Bronchial epithelial cell (primary cell): ENCODE results near the gene CCDC107. TPM values are rescaled to one million over a fixed set of nuclear protein-coding genes. Genes with fewer than 3 reads are reported as not detected.

Source experiments
- DNase-seq: peaks from one replicate; pipeline ENCODE4 v3.0.0-alpha.2; 2010; ENCODE audit warnings: low read depth
- FAIRE-seq: peaks from 2 replicates; lab custom pipeline; 2011; peaks lifted over from hg19 to GRCh38; lab: Jason Lieb, UNC
- H3K27me3 ChIP-seq: 2 replicates; pipeline ENCODE4 v1.5.1; 2011; ENCODE audit warnings: low read length; ENCODE audit not compliant: control insufficient read depth, insufficient read depth
- H3K36me3 ChIP-seq: 2 replicates; pipeline ENCODE4 v1.5.1; 2011; ENCODE audit warnings: low read length; ENCODE audit not compliant: control insufficient read depth, insufficient read depth
- H3K4me3 ChIP-seq: 2 replicates; pipeline ENCODE4 v1.5.1; 2011; ENCODE audit warnings: mild to moderate bottlenecking, low read depth, low read length, control low read depth
- total RNA-seq: library from RNA; depleted of rRNA; stranded (reverse); fragments of >200 nt; gene quantifications from 2 replicates; pipeline ENCODE4 v1.2.1, GENCODE V29; 2014
- TF ChIP-seq, protein P1 (sequence below): IDR thresholded peaks from 2 replicates; pipeline ENCODE4 v1.5.1; 2011; ENCODE audit warnings: mild to moderate bottlenecking, moderate library complexity, low read length, control low read depth, inconsistent platforms; ENCODE audit not compliant: insufficient read depth, severe bottlenecking

Gene CCDC107
- total RNA-seq, 1 donor from 2014 or later = 13.7 TPM

DNA sequence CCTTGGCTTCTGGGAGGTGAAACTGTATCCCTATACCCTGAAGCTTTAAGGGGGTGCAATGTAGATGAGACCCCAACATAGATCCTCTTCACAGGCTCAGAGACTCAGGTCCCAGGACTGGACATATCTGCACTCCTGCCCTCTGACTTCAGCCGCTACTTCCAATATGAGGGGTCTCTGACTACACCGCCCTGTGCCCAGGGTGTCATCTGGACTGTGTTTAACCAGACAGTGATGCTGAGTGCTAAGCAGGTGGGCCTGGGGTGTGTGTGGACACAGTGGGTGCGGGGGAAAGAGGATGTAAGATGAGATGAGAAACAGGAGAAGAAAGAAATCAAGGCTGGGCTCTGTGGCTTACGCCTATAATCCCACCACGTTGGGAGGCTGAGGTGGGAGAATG, 21.0 kb downstream of the CCDC107 start:
- FAIRE-seq = no peak
- TF ChIP-seq, protein P1, sequence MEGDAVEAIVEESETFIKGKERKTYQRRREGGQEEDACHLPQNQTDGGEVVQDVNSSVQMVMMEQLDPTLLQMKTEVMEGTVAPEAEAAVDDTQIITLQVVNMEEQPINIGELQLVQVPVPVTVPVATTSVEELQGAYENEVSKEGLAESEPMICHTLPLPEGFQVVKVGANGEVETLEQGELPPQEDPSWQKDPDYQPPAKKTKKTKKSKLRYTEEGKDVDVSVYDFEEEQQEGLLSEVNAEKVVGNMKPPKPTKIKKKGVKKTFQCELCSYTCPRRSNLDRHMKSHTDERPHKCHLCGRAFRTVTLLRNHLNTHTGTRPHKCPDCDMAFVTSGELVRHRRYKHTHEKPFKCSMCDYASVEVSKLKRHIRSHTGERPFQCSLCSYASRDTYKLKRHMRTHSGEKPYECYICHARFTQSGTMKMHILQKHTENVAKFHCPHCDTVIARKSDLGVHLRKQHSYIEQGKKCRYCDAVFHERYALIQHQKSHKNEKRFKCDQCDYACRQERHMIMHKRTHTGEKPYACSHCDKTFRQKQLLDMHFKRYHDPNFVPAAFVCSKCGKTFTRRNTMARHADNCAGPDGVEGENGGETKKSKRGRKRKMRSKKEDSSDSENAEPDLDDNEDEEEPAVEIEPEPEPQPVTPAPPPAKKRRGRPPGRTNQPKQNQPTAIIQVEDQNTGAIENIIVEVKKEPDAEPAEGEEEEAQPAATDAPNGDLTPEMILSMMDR = no peak
- no peak for DNase-seq
- Histone ChIP-seq H3K27me3 (no peaks in the 10 kb centered on the region), H3K4me3 (no peak overlapping the region), H3K36me3 (peaks cover 7% of the 10 kb centered on the region)

DNA sequence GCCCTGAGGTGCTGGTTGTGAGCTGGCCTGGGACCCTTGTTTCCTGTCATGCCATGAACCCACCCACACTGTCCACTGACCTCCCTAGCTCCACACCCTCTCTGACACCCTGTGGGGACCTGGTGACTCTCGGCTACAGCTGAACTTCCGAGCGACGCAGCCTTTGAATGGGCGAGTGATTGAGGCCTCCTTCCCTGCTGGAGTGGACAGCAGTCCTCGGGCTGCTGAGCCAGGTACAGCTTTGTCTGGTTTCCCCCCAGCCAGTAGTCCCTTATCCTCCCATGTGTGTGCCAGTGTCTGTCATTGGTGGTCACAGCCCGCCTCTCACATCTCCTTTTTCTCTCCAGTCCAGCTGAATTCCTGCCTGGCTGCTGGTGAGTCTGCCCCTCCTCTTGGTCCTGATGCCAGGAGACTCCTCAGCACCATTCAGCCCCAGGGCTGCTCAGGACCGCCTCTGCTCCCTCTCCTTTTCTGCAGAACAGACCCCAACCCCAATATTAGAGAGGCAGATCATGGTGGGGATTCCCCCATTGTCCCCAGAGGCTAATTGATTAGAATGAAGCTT, 21.8 kb downstream of the CCDC107 start:
- H3K27me3 ChIP-seq = no peaks in the 10 kb centered on the region
- FAIRE-seq (no peak), DNase-seq (no peak)
- H3K4me3 ChIP-seq = no peak overlapping the region
- peaks cover 10% of the 10 kb centered on the region for H3K36me3 ChIP-seq
- TF ChIP-seq, protein P1 = no peak

DNA sequence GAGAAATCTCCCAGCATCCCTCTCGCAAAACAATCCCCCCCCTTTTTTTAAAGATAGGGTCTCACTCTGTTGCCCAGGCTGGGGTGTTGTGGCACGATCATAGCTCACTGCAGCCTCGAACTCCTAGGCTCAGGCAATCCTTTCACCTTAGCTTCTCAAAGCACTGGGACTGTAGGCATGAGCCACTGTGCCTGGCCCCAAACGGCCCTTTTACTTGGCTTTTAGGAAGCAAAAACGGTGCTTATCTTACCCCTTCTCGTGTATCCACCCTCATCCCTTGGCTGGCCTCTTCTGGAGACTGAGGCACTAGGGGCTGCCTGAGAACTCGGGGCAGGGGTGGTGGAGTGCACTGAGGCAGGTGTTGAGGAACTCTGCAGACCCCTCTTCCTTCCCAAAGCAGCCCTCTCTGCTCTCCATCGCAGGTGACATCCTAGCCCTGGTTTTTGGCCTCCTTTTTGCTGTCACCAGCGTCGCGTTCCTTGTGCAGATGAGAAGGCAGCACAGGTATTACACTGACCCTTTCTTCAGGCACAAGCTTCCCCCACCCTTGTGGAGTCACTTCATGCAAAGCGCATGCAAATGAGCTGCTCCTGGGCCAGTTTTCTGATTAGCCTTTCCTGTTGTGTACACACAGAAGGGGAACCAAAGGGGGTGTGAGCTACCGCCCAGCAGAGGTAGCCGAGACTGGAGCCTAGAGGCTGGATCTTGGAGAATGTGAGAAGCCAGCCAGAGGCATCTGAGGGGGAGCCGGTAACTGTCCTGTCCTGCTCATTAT, 22.4 kb downstream of the CCDC107 start:
- Histone ChIP-seq H3K36me3 (peaks cover 14% of the 10 kb centered on the region), H3K4me3 (no peak overlapping the region), H3K27me3 (no peaks in the 10 kb centered on the region)
- no peak for DNase-seq
- TF ChIP-seq, protein P1 = no peak
- no peak for FAIRE-seq

DNA sequence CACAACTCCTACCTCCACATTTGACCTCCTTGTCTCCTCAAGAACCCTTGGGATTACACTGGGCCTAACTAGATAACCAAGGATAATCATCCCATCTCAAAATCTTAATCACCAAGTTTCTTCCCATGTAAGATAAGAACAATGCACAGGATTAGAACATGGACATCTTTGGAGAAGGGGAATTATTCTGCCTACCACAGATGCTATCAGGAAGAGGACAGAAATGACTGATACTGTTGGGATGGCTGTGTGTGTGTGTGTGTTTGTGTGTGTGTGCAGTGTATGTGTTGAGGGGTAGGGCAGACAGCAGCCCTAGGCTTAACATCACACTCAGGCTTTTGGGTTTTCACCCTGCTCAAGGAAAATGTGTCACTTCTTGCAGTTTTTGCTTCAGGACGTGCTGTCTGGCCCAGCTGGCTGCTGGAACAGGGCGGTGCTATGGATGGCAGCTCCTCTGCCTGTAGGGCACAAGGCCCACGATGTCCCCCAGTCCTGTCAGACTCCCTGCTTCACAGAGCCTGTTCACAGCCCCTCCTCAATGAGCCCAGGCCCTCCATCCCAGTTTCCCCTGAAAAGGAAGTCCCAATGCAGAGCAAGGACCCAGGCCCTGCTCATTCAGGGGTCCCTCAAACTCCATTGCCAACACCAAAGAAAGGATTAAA, 23.4 kb downstream of the CCDC107 start:
- Histone ChIP-seq H3K4me3 (no peak overlapping the region), H3K36me3 (peaks cover 13% of the 10 kb centered on the region), H3K27me3 (no peaks in the 10 kb centered on the region)
- FAIRE-seq (peak; percentile 89), DNase-seq (no peak)
- TF ChIP-seq, protein P1 = no peak

DNA sequence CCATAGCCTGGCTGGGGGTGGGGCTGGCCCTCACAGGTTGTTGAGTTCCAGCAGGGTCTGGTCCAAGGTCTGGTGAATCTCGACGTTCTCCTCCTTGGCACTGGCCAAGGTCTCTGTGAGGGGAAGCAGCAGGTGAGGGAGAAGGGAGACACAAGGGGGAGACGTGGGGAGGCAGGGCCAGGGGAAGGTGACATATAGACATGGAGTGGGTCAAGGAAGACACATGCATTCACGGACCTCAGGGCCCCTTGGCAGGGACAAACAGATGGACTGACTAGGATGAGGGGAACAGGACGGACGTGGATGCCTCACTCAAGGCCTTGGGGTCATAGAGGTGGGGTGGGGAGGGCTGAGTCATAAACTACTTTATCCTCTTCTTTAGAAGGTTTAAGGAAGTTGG, 24.0 kb downstream of the CCDC107 start:
- peaks cover 15% of the 10 kb centered on the region for H3K36me3 ChIP-seq
- H3K27me3 ChIP-seq = no peaks in the 10 kb centered on the region
- H3K4me3 ChIP-seq = no peak overlapping the region
- no peak for FAIRE-seq
- no peak for DNase-seq
- TF ChIP-seq, protein P1 = no peak
